Measurements from ENCODE around the gene EMC8.

EMC8 gene

DNA sequence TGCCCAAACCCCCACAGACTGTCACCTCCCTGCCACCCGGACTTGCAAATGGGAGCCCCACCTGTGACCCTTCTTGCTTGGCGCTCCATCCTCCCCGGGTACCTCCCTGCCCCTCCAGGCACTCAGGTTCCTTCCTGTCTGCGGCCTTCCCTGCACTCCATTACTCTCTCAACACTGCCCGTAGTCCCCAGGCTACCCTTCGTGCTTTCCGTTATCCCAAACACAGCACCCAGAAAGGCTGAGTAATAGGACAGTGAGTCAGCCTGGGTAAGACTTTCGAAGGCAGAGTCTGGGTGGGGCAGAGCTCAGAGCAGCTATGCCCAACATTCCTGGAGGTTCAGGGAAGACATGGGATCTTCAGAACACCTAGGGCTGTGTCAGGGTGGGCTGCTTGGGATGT is 31.8 kb downstream of the EMC8 start:
- TF ChIP-seq, protein P1, sequence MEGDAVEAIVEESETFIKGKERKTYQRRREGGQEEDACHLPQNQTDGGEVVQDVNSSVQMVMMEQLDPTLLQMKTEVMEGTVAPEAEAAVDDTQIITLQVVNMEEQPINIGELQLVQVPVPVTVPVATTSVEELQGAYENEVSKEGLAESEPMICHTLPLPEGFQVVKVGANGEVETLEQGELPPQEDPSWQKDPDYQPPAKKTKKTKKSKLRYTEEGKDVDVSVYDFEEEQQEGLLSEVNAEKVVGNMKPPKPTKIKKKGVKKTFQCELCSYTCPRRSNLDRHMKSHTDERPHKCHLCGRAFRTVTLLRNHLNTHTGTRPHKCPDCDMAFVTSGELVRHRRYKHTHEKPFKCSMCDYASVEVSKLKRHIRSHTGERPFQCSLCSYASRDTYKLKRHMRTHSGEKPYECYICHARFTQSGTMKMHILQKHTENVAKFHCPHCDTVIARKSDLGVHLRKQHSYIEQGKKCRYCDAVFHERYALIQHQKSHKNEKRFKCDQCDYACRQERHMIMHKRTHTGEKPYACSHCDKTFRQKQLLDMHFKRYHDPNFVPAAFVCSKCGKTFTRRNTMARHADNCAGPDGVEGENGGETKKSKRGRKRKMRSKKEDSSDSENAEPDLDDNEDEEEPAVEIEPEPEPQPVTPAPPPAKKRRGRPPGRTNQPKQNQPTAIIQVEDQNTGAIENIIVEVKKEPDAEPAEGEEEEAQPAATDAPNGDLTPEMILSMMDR (IDR thresholded peaks at IDR 0.05; ENCODE audit: unreplicated experiment in 3 of 3): no peak
- no peaks in the 10 kb centered on the region for H3K4me1 Mint-ChIP-seq
- H3K4me3 Mint-ChIP-seq: no peak overlapping the region
- peaks cover 31% of the 10 kb centered on the region for H3K27me3 Mint-ChIP-seq (ENCODE audit: low read depth)
- no peaks in the 10 kb centered on the region for H3K9me3 Mint-ChIP-seq
- H3K27ac Mint-ChIP-seq: no peak overlapping the region
- H3K36me3 Mint-ChIP-seq (ENCODE audit: low read depth): peaks cover 5% of the 10 kb centered on the region

DNA sequence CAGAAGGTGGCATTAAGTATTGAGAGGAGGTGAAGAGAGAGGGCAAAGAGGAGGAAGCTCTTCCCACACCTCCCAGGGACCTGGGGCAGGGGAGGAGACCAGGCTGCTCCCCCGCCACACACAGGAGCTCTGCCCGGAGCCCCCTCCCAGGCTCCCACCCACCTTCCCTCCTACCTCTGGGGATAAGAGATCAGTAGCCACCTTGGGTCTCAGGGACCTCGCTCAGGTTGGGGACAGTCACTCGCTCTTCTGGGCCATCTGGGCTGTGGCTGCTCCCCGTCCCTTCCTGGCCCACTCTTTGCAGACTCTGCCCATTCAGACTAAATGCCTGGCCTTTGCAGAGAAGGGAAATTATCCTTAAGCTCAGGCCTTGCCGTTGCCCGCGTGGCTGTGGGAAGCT is 33.6 kb downstream of the EMC8 start:
- Mint-ChIP-seq H3K9me3 (no peaks in the 10 kb centered on the region), H3K4me3 (no peak overlapping the region), H3K36me3 (ENCODE audit: low read depth) (peaks cover 2% of the 10 kb centered on the region), H3K27me3 (ENCODE audit: low read depth) (peaks cover 42% of the 10 kb centered on the region), H3K4me1 (no peaks in the 10 kb centered on the region), H3K27ac (no peak overlapping the region)
- TF ChIP-seq, protein P1 (IDR thresholded peaks at IDR 0.05; ENCODE audit: unreplicated experiment in 3 of 3): no peak

DNA sequence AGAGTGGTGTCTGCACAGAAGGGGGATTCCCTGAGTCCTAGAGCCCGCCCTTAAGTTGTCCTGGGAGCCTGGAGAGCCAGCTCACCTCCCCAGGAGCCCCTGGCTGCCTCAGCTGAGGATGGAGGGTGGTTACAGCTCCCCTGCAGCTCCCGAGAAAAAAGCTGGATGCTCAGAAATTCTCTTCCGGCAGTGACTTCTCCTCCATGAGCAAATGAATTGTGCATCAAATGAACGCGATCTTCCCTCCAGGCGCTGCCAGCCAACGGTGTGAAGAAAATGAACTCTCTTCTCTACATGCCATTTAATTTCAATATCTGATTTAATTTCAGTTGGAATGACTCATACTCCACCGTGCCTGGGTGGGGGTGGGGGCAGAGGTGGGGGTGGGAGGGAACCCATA is 34.1 kb downstream of the EMC8 start:
- no peaks in the 10 kb centered on the region for H3K9me3 Mint-ChIP-seq
- no peaks in the 10 kb centered on the region for H3K4me1 Mint-ChIP-seq
- no peaks in the 10 kb centered on the region for H3K36me3 Mint-ChIP-seq (ENCODE audit: low read depth)
- no peak overlapping the region for H3K4me3 Mint-ChIP-seq
- peaks cover 47% of the 10 kb centered on the region for H3K27me3 Mint-ChIP-seq (ENCODE audit: low read depth)
- TF ChIP-seq, protein P1 (IDR thresholded peaks at IDR 0.05; ENCODE audit: unreplicated experiment in 3 of 3): no peak
- no peak overlapping the region for H3K27ac Mint-ChIP-seq

DNA sequence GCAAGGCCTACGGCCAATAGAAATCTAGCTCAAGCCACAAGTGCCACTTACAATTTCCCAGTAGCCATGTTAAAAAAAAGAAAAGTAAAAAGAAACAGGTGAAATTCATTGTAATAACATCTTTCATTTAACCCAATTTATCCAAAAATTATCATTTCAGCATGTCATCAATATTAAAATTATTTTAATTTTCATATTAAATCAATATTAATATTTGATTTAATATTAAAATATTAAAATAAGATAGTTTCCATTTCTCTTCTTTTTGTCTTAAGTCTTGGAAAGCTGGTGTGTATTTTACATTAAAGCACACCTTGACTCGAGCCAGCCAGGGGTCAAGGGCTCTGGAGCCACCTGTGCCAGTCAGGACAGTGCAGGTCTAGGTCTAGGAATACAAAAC is 35.7 kb downstream of the EMC8 start:
- Mint-ChIP-seq H3K27me3 (ENCODE audit: low read depth) (peaks cover 63% of the 10 kb centered on the region), H3K9me3 (no peaks in the 10 kb centered on the region), H3K4me3 (no peak overlapping the region), H3K4me1 (no peaks in the 10 kb centered on the region), H3K27ac (no peak overlapping the region), H3K36me3 (ENCODE audit: low read depth) (no peaks in the 10 kb centered on the region)
- TF ChIP-seq, protein P1 (IDR thresholded peaks at IDR 0.05; ENCODE audit: unreplicated experiment in 3 of 3): no peak

DNA sequence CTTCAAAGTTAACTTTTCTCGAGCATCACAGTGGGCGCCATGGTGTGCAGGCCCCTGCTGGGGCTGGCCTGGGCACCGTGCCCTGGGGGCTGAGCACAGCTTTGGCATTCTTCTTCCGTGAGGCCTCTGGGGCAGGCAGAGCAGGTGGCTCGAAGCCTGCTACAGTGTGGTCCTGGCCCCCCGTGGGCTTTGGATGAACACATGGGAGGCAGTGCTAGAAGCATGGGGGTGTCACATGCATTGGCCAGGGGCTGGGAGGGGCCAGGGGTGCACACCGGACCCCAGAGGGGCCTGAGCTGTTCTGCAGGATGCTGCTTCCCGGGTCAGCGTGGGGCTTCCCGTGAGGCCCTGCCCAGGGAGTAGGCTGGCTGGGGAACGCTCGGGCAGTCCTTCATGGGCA is 36.4 kb downstream of the EMC8 start:
- H3K4me3 Mint-ChIP-seq: no peak overlapping the region
- TF ChIP-seq, protein P1 (IDR thresholded peaks at IDR 0.05; ENCODE audit: unreplicated experiment in 3 of 3): no peak
- H3K27ac Mint-ChIP-seq: no peak overlapping the region
- H3K36me3 Mint-ChIP-seq (ENCODE audit: low read depth): no peaks in the 10 kb centered on the region
- no peaks in the 10 kb centered on the region for H3K9me3 Mint-ChIP-seq
- no peaks in the 10 kb centered on the region for H3K4me1 Mint-ChIP-seq
- H3K27me3 Mint-ChIP-seq (ENCODE audit: low read depth): peaks cover 68% of the 10 kb centered on the region

DNA sequence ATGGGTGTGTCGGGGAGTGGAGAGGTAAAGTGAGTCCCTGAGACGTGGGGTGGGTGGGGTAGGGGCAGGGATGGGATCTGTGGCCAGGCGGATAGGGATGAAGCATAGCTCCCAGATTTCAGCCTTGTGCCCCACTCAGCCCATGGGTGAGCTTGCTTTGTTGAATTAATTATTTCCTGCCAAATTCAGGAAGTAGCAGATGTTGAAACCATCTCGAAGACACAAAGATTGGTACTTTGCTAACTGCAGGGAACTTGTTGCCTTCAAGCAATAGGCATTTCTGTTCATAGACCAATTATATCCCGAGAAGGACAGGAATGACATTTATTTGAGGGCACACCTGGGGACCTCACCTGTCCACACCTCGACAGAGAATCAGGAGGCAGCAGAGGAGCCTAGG is 37.5 kb downstream of the EMC8 start:
- peaks cover 74% of the 10 kb centered on the region for H3K27me3 Mint-ChIP-seq (ENCODE audit: low read depth)
- no peak overlapping the region for H3K27ac Mint-ChIP-seq
- no peaks in the 10 kb centered on the region for H3K9me3 Mint-ChIP-seq
- no peaks in the 10 kb centered on the region for H3K36me3 Mint-ChIP-seq (ENCODE audit: low read depth)
- H3K4me3 Mint-ChIP-seq: no peak overlapping the region
- no peaks in the 10 kb centered on the region for H3K4me1 Mint-ChIP-seq
- TF ChIP-seq, protein P1 (IDR thresholded peaks at IDR 0.05; ENCODE audit: unreplicated experiment in 3 of 3): no peak

Measured in nephron (organoid).